ENCODE results near the gene LAGE3.
"Not testable (repeated sequence)": the region's sequence is repeated elsewhere in the genome, so short reads cannot be mapped to it uniquely, and the experiment has no call there.

LAGE3 gene

DNA sequence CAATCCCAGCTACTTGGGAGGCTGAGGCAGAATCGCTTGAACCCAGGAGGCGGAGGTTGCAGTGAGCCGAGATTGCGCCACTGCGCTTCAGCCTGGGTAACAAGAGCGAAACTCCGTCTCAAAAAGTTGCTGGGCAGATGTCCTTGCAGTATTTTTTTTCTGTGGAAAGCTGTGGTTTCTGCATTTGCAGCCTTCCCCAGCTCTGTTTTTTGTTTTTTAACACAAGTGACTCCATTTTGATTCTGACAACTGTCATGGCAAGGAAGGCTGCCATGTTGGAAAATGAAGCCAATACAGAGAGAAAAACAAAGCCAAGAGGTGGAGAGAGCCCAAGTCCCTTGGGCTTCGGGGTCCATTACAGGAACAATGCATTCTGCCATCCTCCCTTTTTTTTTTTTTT is 23.0 kb upstream of the LAGE3 start:
- no peak for DNase-seq (ENCODE audit: low spot score)
- H3K27ac ChIP-seq = no peak overlapping the region
- POLR2A ChIA-PET (ENCODE audit: low non-redundant PET) = no interaction called here
- CTCF ChIA-PET = no interaction called here
- TF ChIP-seq, protein P1, sequence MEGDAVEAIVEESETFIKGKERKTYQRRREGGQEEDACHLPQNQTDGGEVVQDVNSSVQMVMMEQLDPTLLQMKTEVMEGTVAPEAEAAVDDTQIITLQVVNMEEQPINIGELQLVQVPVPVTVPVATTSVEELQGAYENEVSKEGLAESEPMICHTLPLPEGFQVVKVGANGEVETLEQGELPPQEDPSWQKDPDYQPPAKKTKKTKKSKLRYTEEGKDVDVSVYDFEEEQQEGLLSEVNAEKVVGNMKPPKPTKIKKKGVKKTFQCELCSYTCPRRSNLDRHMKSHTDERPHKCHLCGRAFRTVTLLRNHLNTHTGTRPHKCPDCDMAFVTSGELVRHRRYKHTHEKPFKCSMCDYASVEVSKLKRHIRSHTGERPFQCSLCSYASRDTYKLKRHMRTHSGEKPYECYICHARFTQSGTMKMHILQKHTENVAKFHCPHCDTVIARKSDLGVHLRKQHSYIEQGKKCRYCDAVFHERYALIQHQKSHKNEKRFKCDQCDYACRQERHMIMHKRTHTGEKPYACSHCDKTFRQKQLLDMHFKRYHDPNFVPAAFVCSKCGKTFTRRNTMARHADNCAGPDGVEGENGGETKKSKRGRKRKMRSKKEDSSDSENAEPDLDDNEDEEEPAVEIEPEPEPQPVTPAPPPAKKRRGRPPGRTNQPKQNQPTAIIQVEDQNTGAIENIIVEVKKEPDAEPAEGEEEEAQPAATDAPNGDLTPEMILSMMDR (conservative IDR thresholded peaks at IDR 0.05; ENCODE audit: low read depth) = no peak

- H3K27ac ChIP-seq; CTCF ChIA-PET; DNase-seq (ENCODE audit: low spot score); POLR2A ChIA-PET (ENCODE audit: low non-redundant PET): not testable (repeated sequence)
Observed at GRCh38 chrX:154501423-154501822, 22.3 kb upstream of the LAGE3 start.

GRCh38 chrX:154496591-154497137 is 17.6 kb upstream of the LAGE3 start:
- H3K27ac ChIP-seq; CTCF ChIA-PET; DNase-seq (ENCODE audit: low spot score): not testable (repeated sequence)
- POLR2A ChIA-PET (ENCODE audit: low non-redundant PET) = interaction anchor here (0.7 kb wide), 1 partner anchor 265 kb away, joined by 3 read pairs; no protein-coding TSS in a partner anchor

DNA sequence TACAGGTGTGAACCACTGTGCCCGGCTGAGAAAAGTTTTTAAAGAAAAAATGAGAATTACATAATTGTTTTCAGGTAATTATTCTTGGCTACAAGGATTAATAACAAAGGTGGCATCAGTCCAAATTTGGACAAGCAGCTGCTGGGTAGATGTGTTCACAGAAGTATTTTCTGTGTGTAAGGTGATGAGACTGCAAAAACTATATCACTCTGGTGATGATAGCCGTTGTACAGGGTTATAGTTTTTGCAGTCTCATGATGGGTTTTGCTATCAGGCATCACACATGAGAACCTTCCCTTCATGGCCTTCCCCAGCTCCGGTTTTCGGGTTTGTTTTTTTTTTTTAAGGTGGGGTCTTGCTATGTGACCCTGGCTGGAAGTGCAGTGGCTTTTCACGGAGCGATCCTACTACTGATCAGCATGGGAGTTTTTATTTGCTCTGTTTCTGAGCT is 16.4 kb upstream of the LAGE3 start:
- ChIA-PET CTCF (no interaction called here), POLR2A (ENCODE audit: low non-redundant PET) (no interaction called here)
- no peak for DNase-seq (ENCODE audit: low spot score)
- TF ChIP-seq, protein P1 (conservative IDR thresholded peaks at IDR 0.05; ENCODE audit: low read depth) = no peak
- H3K27ac ChIP-seq = no peak overlapping the region

DNA sequence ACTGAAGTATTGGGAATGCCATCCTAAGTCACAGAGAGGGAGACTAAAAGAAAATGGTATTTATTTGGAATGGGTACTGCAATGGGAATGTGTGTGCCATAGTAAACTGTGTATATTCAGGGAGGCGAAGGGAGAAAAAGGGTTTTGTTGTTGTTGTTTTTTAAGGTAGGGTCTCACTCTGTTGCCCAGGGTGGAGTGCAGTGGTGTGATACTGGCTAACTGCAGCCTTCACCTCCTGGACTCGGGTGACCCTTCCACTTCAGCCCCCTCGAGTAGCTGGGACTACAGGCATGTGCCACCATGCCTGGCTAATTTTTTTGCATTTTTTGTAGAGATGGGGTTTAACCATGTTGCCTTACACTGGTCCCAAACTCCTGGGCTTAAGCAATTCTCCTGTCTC is 15.6 kb upstream of the LAGE3 start:
- TF ChIP-seq, protein P1 (conservative IDR thresholded peaks at IDR 0.05; ENCODE audit: low read depth) = no peak
- no peak for DNase-seq (ENCODE audit: low spot score)
- no peak overlapping the region for H3K27ac ChIP-seq
- POLR2A ChIA-PET (ENCODE audit: low non-redundant PET) = no interaction called here
- CTCF ChIA-PET = no interaction called here

DNA sequence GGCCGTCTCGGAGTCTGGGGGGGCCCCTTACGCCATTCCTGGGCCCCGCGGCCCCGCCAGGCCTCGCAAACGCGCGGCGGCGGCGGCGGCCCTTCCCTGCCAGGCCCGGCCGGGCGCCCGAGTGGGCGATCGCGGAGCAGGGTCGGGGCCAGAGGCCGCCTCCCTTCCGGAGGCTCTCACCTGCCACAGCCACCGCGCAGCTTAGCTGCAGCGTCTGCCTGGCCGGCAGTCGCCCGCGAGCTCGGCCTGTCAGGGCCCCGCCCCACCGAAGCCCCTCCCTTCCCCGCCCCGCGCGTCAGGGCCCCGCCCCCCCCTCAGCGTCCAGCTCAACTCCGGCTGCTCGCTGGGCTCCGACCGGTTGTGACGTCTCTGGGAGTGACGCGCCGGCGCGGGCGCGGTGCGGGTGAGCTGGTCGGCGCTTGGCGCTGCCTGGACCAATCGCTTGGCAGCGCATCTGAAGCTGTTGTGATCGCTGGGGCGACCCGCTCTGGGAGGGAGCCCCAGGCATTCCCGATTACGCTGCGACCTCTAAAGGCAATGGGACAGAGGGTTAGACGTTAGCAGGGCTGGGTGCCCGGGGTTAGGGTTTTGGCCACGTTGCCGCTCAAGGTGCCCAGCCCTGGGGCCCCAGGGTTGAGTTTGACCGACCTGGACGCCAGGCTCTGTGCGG is 11.5 kb upstream of the LAGE3 start, which contains the start of gene SLC10A3:
Gene SLC10A3 (minus strand): TSS at position 216 of the 670 bp plus-strand sequence. CDS start 1,689 bp downstream, outside the sequence.
- POLR2A ChIA-PET (ENCODE audit: low non-redundant PET) = interaction anchor here (0.9 to 1.6 kb wide), 2 partner anchors 26 to 37 kb away, joined by 3 to 5 read pairs; partner anchors contain the start of gene FAM3A
- CTCF ChIA-PET = no interaction called here
- peak within 1 kb of the TSS; percentile 83 for H3K27ac ChIP-seq
- peak; percentile 79 for DNase-seq (ENCODE audit: low spot score)
- TF ChIP-seq, protein P1 (conservative IDR thresholded peaks at IDR 0.05; ENCODE audit: low read depth) = no peak

GRCh38 chrX:154490021-154490413 is 10.9 kb upstream of the LAGE3 start:
- ChIA-PET CTCF (interaction anchor here (0.9 kb wide), 1 partner anchor 116 kb away, joined by 3 read pairs; no protein-coding TSS in a partner anchor), POLR2A (ENCODE audit: low non-redundant PET) (interaction anchor here (0.9 to 1.6 kb wide), 2 partner anchors 26 to 37 kb away, joined by 3 to 5 read pairs; partner anchors contain the start of gene FAM3A)
- DNase-seq (ENCODE audit: low spot score) = no peak
- H3K27ac ChIP-seq = peak overlapping the region; percentile 83
- TF ChIP-seq, protein P1 (conservative IDR thresholded peaks at IDR 0.05; ENCODE audit: low read depth) = no peak
